Measurements from ENCODE around the gene CELA1. TPM values are rescaled to one million over a fixed set of nuclear protein-coding genes. Genes with fewer than 3 reads are reported as not detected.
"Not testable (repeated sequence)": the region's sequence is repeated elsewhere in the genome, so short reads cannot be mapped to it uniquely, and the experiment has no call there.

Gene CELA1
- total RNA-seq, 1 experiment from 2014 or later = not detected

DNA sequence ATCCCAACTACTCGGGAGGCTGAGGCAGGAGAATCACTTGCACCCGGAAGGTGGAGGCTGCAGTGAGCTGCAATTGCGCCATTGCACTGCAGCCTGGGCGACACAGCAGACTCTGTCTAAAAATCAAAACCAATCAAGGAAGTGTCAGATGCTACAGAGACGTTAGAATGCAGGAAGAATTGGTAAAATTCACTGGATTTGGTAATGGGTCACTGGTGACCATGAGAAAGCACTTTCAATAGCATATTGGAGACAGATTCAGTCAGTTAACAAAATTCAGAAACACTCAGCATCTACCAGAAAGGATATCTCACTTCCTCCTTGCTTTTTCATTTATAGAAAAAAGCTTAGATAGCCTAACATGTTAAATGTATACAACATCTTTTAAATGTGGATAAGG is 40.0 kb downstream of the CELA1 start (continued):
- TF ChIP-seq, protein P1, sequence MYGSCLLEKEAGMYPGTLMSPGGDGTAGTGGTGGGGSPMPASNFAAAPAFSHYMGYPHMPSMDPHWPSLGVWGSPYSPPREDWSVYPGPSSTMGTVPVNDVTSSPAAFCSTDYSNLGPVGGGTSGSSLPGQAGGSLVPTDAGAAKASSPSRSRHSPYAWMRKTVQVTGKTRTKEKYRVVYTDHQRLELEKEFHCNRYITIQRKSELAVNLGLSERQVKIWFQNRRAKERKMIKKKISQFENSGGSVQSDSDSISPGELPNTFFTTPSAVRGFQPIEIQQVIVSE (CRISPR knock-in tag; IDR thresholded peaks at IDR 0.05; ENCODE audit: borderline replicate concordance) = no peak

- DNase-seq (ENCODE audit: low spot score); H3K4me3 Mint-ChIP-seq; H3K9me3 Mint-ChIP-seq; H3K27ac Mint-ChIP-seq; H3K27me3 Mint-ChIP-seq (ENCODE audit: low read depth); POLR2A ChIA-PET; H3K36me3 Mint-ChIP-seq; ATAC-seq; H3K4me1 Mint-ChIP-seq: not testable (repeated sequence)
- CTCF ChIA-PET = interaction anchor here (1.3 kb wide), 1 partner anchor 48 kb away, joined by 3 read pairs; no protein-coding TSS in a partner anchor
Observed at GRCh38 chr12:51300768-51301167, 45.7 kb downstream of the CELA1 start.

GRCh38 chr12:51295651-51296050 is 50.8 kb downstream of the CELA1 start:
- TF ChIP-seq CREM (CRISPR knock-in tag; IDR thresholded peaks at IDR 0.05) = no peak
- TF ChIP-seq ZNF263 (CRISPR knock-in tag; IDR thresholded peaks at IDR 0.05; ENCODE audit: low read depth) = no peak
- no peak for TF ChIP-seq RELA (CRISPR knock-in tag; IDR thresholded peaks at IDR 0.05; ENCODE audit: borderline replicate concordance)
- TF ChIP-seq, protein P2, sequence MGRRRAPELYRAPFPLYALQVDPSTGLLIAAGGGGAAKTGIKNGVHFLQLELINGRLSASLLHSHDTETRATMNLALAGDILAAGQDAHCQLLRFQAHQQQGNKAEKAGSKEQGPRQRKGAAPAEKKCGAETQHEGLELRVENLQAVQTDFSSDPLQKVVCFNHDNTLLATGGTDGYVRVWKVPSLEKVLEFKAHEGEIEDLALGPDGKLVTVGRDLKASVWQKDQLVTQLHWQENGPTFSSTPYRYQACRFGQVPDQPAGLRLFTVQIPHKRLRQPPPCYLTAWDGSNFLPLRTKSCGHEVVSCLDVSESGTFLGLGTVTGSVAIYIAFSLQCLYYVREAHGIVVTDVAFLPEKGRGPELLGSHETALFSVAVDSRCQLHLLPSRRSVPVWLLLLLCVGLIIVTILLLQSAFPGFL (CRISPR knock-in tag; IDR thresholded peaks at IDR 0.05; ENCODE audit: borderline replicate concordance) = no peak
- TF ChIP-seq, protein P3, sequence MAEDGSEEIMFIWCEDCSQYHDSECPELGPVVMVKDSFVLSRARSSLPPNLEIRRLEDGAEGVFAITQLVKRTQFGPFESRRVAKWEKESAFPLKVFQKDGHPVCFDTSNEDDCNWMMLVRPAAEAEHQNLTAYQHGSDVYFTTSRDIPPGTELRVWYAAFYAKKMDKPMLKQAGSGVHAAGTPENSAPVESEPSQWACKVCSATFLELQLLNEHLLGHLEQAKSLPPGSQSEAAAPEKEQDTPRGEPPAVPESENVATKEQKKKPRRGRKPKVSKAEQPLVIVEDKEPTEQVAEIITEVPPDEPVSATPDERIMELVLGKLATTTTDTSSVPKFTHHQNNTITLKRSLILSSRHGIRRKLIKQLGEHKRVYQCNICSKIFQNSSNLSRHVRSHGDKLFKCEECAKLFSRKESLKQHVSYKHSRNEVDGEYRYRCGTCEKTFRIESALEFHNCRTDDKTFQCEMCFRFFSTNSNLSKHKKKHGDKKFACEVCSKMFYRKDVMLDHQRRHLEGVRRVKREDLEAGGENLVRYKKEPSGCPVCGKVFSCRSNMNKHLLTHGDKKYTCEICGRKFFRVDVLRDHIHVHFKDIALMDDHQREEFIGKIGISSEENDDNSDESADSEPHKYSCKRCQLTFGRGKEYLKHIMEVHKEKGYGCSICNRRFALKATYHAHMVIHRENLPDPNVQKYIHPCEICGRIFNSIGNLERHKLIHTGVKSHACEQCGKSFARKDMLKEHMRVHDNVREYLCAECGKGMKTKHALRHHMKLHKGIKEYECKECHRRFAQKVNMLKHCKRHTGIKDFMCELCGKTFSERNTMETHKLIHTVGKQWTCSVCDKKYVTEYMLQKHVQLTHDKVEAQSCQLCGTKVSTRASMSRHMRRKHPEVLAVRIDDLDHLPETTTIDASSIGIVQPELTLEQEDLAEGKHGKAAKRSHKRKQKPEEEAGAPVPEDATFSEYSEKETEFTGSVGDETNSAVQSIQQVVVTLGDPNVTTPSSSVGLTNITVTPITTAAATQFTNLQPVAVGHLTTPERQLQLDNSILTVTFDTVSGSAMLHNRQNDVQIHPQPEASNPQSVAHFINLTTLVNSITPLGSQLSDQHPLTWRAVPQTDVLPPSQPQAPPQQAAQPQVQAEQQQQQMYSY (CRISPR knock-in tag; IDR thresholded peaks at IDR 0.05) = no peak
- TF ChIP-seq, protein P4, sequence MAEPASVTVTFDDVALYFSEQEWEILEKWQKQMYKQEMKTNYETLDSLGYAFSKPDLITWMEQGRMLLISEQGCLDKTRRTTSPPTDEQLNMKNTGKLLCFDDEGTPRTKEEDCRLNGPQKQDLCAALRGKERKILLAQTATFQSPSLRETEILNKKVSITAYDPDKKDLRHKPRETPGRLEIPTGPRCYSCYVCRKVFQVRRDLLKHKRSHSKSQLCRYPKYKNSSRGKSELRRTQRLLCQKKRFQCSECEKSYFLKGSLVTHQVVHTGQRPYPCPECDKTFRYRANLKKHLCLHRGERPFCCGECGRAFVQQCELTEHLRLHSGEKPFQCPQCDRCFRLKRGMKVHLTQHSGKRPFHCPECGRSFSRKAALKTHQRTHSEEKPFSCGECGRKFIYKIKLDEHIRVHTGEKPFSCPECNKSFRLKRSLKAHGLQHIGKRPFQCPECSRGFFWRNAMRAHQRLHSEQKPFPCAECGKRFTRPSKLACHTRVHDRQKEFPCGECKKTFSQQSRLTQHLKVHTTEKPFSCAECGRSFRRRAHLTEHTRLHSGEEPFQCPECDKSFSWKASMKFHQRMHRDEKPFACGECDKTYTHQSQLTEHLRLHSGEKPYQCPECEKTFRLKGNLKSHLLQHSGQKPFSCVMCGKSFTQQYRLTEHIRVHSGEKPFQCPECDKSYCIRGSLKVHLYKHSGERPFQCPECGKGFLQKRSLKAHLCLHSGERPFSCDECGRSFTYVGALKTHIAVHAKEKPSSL (CRISPR knock-in tag; conservative IDR thresholded peaks at IDR 0.05) = no peak
- TF ChIP-seq SOX15 (CRISPR knock-in tag; IDR thresholded peaks at IDR 0.05) = no peak
- no peak for TF ChIP-seq CBFB (CRISPR knock-in tag; IDR thresholded peaks at IDR 0.05; ENCODE audit: low read depth)
- no peak for TF ChIP-seq NR2C2 (CRISPR knock-in tag; IDR thresholded peaks at IDR 0.05)
- no peak for TF ChIP-seq AR (CRISPR knock-in tag; IDR thresholded peaks at IDR 0.05)
- no peak for TF ChIP-seq NFYB (CRISPR knock-in tag; conservative IDR thresholded peaks at IDR 0.05; ENCODE audit: low read depth)
- no peak for TF ChIP-seq ETV6 (CRISPR knock-in tag; IDR thresholded peaks at IDR 0.05)
- TF ChIP-seq, protein P5, sequence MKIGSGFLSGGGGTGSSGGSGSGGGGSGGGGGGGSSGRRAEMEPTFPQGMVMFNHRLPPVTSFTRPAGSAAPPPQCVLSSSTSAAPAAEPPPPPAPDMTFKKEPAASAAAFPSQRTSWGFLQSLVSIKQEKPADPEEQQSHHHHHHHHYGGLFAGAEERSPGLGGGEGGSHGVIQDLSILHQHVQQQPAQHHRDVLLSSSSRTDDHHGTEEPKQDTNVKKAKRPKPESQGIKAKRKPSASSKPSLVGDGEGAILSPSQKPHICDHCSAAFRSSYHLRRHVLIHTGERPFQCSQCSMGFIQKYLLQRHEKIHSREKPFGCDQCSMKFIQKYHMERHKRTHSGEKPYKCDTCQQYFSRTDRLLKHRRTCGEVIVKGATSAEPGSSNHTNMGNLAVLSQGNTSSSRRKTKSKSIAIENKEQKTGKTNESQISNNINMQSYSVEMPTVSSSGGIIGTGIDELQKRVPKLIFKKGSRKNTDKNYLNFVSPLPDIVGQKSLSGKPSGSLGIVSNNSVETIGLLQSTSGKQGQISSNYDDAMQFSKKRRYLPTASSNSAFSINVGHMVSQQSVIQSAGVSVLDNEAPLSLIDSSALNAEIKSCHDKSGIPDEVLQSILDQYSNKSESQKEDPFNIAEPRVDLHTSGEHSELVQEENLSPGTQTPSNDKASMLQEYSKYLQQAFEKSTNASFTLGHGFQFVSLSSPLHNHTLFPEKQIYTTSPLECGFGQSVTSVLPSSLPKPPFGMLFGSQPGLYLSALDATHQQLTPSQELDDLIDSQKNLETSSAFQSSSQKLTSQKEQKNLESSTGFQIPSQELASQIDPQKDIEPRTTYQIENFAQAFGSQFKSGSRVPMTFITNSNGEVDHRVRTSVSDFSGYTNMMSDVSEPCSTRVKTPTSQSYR (CRISPR knock-in tag; IDR thresholded peaks at IDR 0.05) = no peak
- DNase-seq (ENCODE audit: low spot score) (no peak), ATAC-seq (no peak)
- CTCF ChIA-PET = interaction anchor here (1.0 to 2.0 kb wide), 3 partner anchors 25 to 125 kb away, joined by 3 to 8 read pairs (median 5); partner anchors contain the start of gene SMAGP
- Mint-ChIP-seq H3K36me3 (no peaks in the 10 kb centered on the region), H3K27me3 (ENCODE audit: low read depth) (no peaks in the 10 kb centered on the region), H3K4me3 (no peak overlapping the region), H3K9me3 (no peaks in the 10 kb centered on the region), H3K4me1 (no peaks in the 10 kb centered on the region), H3K27ac (no peak overlapping the region)
- POLR2A ChIA-PET = no interaction called here

GRCh38 chr12:51294097-51294496 is 52.4 kb downstream of the CELA1 start:
- H3K36me3 Mint-ChIP-seq; DNase-seq (ENCODE audit: low spot score); H3K4me3 Mint-ChIP-seq; H3K4me1 Mint-ChIP-seq; POLR2A ChIA-PET; H3K9me3 Mint-ChIP-seq; ATAC-seq; H3K27ac Mint-ChIP-seq; H3K27me3 Mint-ChIP-seq (ENCODE audit: low read depth): not testable (repeated sequence)
- CTCF ChIA-PET = interaction anchor here (0.6 to 2.0 kb wide), 4 partner anchors 24 to 719 kb away, joined by 3 to 5 read pairs (median 4); partner anchors contain the start of gene SMAGP
